Trophoblast cell (in vitro differentiated cells and primary cell): Measurements from ENCODE around the gene ULK4.
A peak's percentile ranks its signal among the peaks of the same experiment; 100 is the strongest.

Experiments
- DNase-seq, 2 donors: peaks; one replicate each; pipeline ENCODE4 v3.0.0-alpha.2; 2016
- H2AFZ ChIP-seq: 2 replicates; pipeline ENCODE4 v1.6.1; 2013; ENCODE audit warnings: low read length, moderate library complexity, mild to moderate bottlenecking; ENCODE audit not compliant: insufficient read depth, poor library complexity
- H2AK5ac ChIP-seq: 2 replicates; pipeline ENCODE4 v1.6.1; 2013; ENCODE audit warnings: mild to moderate bottlenecking, low read length
- H2BK120ac ChIP-seq: 2 replicates; pipeline ENCODE4 v1.6.1; 2013; ENCODE audit warnings: low read length, mild to moderate bottlenecking, moderate library complexity; ENCODE audit not compliant: insufficient read depth, poor library complexity
- H2BK12ac ChIP-seq: 2 replicates; pipeline ENCODE4 v1.6.1; 2013; ENCODE audit warnings: mild to moderate bottlenecking, low read length, moderate library complexity
- H2BK5ac ChIP-seq: 2 replicates; pipeline ENCODE4 v1.6.1; 2013; ENCODE audit warnings: low read length, low read depth, moderate library complexity, mild to moderate bottlenecking; ENCODE audit not compliant: poor library complexity
- H3K14ac ChIP-seq: 2 replicates; pipeline ENCODE4 v1.6.1; 2013; ENCODE audit warnings: mild to moderate bottlenecking, low read length
- H3K18ac ChIP-seq: 2 replicates; pipeline ENCODE4 v1.6.1; 2013; ENCODE audit warnings: mild to moderate bottlenecking, low read length
- H3K23ac ChIP-seq: 2 replicates; pipeline ENCODE4 v1.6.1; 2013; ENCODE audit warnings: low read length
- H3K27ac ChIP-seq: 2 replicates; pipeline ENCODE4 v1.5.1; 2013; ENCODE audit warnings: low read depth, mild to moderate bottlenecking, inconsistent platforms, low read length, moderate library complexity
- H3K27me3 ChIP-seq: 2 replicates; pipeline ENCODE4 v1.6.1; 2013; ENCODE audit warnings: inconsistent platforms, mild to moderate bottlenecking, low read length, moderate library complexity; ENCODE audit not compliant: insufficient read depth
- H3K36me3 ChIP-seq, 2 experiments: 1 replicate in 1 of 2; 2 replicates in 1 of 2; pipeline ENCODE4 v1.6.1; 2013; ENCODE audit warnings: low read length in 2 of 2, mild to moderate bottlenecking in 2 of 2, moderate library complexity in 1 of 2; ENCODE audit not compliant: insufficient read depth in 2 of 2, control insufficient read depth in 1 of 2
- H3K4ac ChIP-seq: 2 replicates; pipeline ENCODE4 v1.6.1; 2013; ENCODE audit warnings: low read depth, mild to moderate bottlenecking, low read length, moderate library complexity
- H3K4me1 ChIP-seq, 2 experiments: 1 replicate in 1 of 2; 2 replicates in 1 of 2; pipeline ENCODE4 v1.6.1; 2013; ENCODE audit warnings: low read length in 2 of 2, mild to moderate bottlenecking in 2 of 2, moderate library complexity in 1 of 2; ENCODE audit not compliant: insufficient read depth in 2 of 2, control insufficient read depth in 1 of 2
- H3K4me2 ChIP-seq: 2 replicates; pipeline ENCODE4 v1.6.1; 2013; ENCODE audit warnings: inconsistent platforms, mild to moderate bottlenecking, low read length, moderate library complexity
- H3K4me3 ChIP-seq: 2 replicates; pipeline ENCODE4 v1.5.1; 2013; ENCODE audit warnings: mild to moderate bottlenecking, low read depth, low read length, inconsistent platforms
- H3K79me1 ChIP-seq: one replicate; pipeline ENCODE4 v1.6.1; 2013; ENCODE audit warnings: low read length
- H3K79me2 ChIP-seq: 2 replicates; pipeline ENCODE4 v1.6.1; 2013; ENCODE audit warnings: low read length, mild to moderate bottlenecking; ENCODE audit not compliant: control insufficient read depth, insufficient read depth, poor library complexity
- H3K9ac ChIP-seq: 2 replicates; pipeline ENCODE4 v1.6.1; 2013; ENCODE audit warnings: mild to moderate bottlenecking, low read length
- H3K9me3 ChIP-seq: 2 replicates; pipeline ENCODE4 v1.6.1; 2013; ENCODE audit warnings: low read depth, mild to moderate bottlenecking, control low read depth, inconsistent platforms, low read length; ENCODE audit not compliant: insufficient read depth
- H4K12ac ChIP-seq: 2 replicates; pipeline ENCODE4 v1.6.1; 2013; ENCODE audit warnings: low read depth, mild to moderate bottlenecking, low read length, moderate library complexity
- H4K8ac ChIP-seq: 2 replicates; pipeline ENCODE4 v1.6.1; 2013; ENCODE audit warnings: low read depth, mild to moderate bottlenecking, low read length, moderate library complexity
- H4K91ac ChIP-seq: one replicate; pipeline ENCODE4 v1.6.1; 2013; ENCODE audit warnings: low read depth, mild to moderate bottlenecking, low read length, moderate library complexity
- WGBS: extraction: QIAGEN DNeasy Blood & Tissue Kit; methylation state at CpG from one replicate; pipeline ENCODE4 v1.1.7; 2013; ENCODE audit warnings: missing lambda C conversion rate; ENCODE audit not compliant: insufficient read length, insufficient coverage; ENCODE audit errors: extremely low coverage; 5-methylcytosine and 5-hydroxymethylcytosine counted together

Gene ULK4

DNA sequence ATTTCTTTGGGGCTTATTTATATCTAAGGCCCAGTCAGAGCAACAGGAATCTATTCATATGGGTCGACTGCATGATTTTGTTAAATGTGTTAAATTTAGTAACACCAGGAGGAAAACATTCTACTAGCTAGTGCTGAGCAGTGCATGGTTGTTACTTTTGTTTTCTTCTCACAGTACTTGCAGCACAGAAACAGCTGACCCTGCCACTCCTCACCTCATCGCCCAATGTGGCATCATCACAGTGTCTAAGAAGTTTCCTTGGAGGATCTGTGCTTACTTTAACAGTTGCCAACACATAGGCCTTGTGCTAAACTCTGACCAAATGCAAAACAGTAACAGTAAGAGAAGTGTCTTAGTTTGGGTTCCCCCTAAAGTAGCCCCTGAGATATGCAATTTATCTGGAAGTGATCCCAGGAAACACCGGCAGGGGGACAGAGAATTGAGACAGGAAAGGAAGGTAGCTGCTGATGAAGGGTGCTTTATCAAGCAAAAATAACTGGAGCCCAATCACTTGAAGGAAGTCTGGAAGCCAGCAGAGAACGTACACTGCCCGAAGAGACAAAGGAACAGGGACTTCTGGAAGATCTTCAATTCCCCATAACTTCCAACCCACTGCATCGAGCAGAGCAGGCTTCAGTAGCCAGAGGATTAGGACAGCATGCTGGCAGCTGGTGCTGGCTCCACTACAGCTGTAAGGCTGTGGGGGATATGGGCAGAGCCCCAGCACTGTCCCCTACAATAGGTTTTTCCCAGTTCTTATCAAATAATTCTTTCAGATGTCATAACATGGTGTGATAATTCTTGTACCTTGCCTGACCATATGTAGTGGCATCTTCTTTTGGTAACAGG, 36.0 kb upstream of the ULK4 start:
- no peak overlapping the region for H3K4me2 ChIP-seq
- no peak overlapping the region for H4K8ac ChIP-seq
- H2BK120ac ChIP-seq = no peak overlapping the region
- no peak overlapping the region for H2BK12ac ChIP-seq
- H3K4me3 ChIP-seq = no peak overlapping the region
- H3K9ac ChIP-seq = no peak overlapping the region
- H3K18ac ChIP-seq = no peak overlapping the region
- peak in 1 of 2 donors; percentile 20 for DNase-seq
- no peak overlapping the region for H3K4ac ChIP-seq
- H3K14ac ChIP-seq = no peak overlapping the region
- no peaks in the 10 kb centered on the region for H3K79me2 ChIP-seq
- no peak overlapping the region for H2AFZ ChIP-seq
- no peak overlapping the region for H2AK5ac ChIP-seq
- no peak overlapping the region for H3K27ac ChIP-seq
- H3K9me3 ChIP-seq = no peaks in the 10 kb centered on the region
- H2BK5ac ChIP-seq = no peak overlapping the region
- no CpG with 5 or more reads among the region's 6 CpGs for WGBS
- H3K4me1 ChIP-seq = no peaks in the 10 kb centered on the region
- no peaks in the 10 kb centered on the region for H3K36me3 ChIP-seq
- no peak overlapping the region for H3K23ac ChIP-seq
- no peaks in the 10 kb centered on the region for H3K27me3 ChIP-seq
- H4K12ac ChIP-seq = no peak overlapping the region
- H3K79me1 ChIP-seq = no peaks in the 10 kb centered on the region
- H4K91ac ChIP-seq = no peak overlapping the region

DNA sequence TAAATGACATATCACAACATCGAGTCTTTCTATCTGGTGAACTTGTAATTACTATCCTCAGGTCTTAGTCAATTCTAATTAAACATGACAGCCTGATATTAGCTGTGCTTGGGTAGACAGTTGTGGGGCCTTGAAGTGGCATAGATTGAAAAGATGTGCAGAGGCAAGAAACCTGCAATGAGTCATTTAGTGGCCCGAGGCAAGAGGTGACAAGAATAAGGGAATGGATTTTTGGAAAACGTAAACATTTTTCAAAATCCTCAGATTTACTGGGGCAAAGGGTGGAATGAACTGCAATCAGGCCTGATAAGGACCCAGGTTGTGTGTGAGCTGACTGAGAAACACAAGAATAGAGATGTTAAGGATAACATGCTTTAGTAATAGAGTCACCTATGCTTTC, 29.5 kb upstream of the ULK4 start:
- H4K91ac ChIP-seq = no peak overlapping the region
- no peak overlapping the region for H2BK120ac ChIP-seq
- no peak overlapping the region for H2AFZ ChIP-seq
- peaks cover 0 to 6% of the 10 kb centered on the region in 2 experiments for H3K4me1 ChIP-seq
- H2BK12ac ChIP-seq = no peak overlapping the region
- no peak overlapping the region for H4K12ac ChIP-seq
- H3K79me1 ChIP-seq = peaks cover 10% of the 10 kb centered on the region
- H2BK5ac ChIP-seq = no peak overlapping the region
- no peak overlapping the region for H3K18ac ChIP-seq
- no peaks in the 10 kb centered on the region for H3K27me3 ChIP-seq
- H3K14ac ChIP-seq = no peak overlapping the region
- no peak overlapping the region for H2AK5ac ChIP-seq
- no peak overlapping the region for H3K27ac ChIP-seq
- no peak overlapping the region for H3K23ac ChIP-seq
- H3K79me2 ChIP-seq = no peaks in the 10 kb centered on the region
- no peaks in the 10 kb centered on the region for H3K9me3 ChIP-seq
- WGBS = no CpG with 5 or more reads among the region's 3 CpGs
- H3K9ac ChIP-seq = no peak overlapping the region
- no peaks in the 10 kb centered on the region for H3K36me3 ChIP-seq
- peak; percentile 93 to 100 for DNase-seq
- H3K4me2 ChIP-seq = no peak overlapping the region
- H3K4ac ChIP-seq = no peak overlapping the region
- H3K4me3 ChIP-seq = no peak overlapping the region
- no peak overlapping the region for H4K8ac ChIP-seq

- Histone ChIP-seq H2AK5ac (peak overlapping the region; percentile 66), H3K4me1 (peaks cover 0 to 6% of the 10 kb centered on the region in 2 experiments), H3K79me2 (no peaks in the 10 kb centered on the region), H2BK120ac (no peak overlapping the region), H2BK12ac (peak overlapping the region; percentile 85), H3K23ac (no peak overlapping the region), H3K4ac (no peak overlapping the region), H3K14ac (no peak overlapping the region), H4K8ac (no peak overlapping the region), H3K9me3 (no peaks in the 10 kb centered on the region), H2BK5ac (no peak overlapping the region), H3K4me2 (no peak overlapping the region), H2AFZ (no peak overlapping the region), H3K27me3 (no peaks in the 10 kb centered on the region), H3K9ac (no peak overlapping the region), H3K27ac (no peak overlapping the region), H3K36me3 (no peaks in the 10 kb centered on the region), H3K18ac (no peak overlapping the region), H4K12ac (no peak overlapping the region), H3K4me3 (no peak overlapping the region), H3K79me1 (peaks cover 10% of the 10 kb centered on the region), H4K91ac (peak overlapping the region; percentile 41)
- DNase-seq = peak in 1 of 2 donors; percentile 52
- WGBS = no CpG with 5 or more reads among the region's 3 CpGs
Observed at GRCh38 chr3:41989518-41989917, 27.6 kb upstream of the ULK4 start.

- H3K36me3 ChIP-seq = no peaks in the 10 kb centered on the region
- peak overlapping the region; percentile 48 for H2AFZ ChIP-seq
- no peak overlapping the region for H2AK5ac ChIP-seq
- no peak overlapping the region for H4K8ac ChIP-seq
- no peak overlapping the region for H3K27ac ChIP-seq
- no peak overlapping the region for H3K9ac ChIP-seq
- no peak overlapping the region for H2BK12ac ChIP-seq
- no peak overlapping the region for H4K12ac ChIP-seq
- no peaks in the 10 kb centered on the region for H3K79me2 ChIP-seq
- no peak overlapping the region for H3K18ac ChIP-seq
- H3K14ac ChIP-seq = no peak overlapping the region
- H4K91ac ChIP-seq = peak overlapping the region; percentile 56
- no peak overlapping the region for H3K23ac ChIP-seq
- H3K4me1 ChIP-seq = peaks cover 0 to 5% of the 10 kb centered on the region in 2 experiments
- H3K4me2 ChIP-seq = no peak overlapping the region
- DNase-seq = no peak
- WGBS = 100% methylated on average over 1 of the region's 5 CpGs
- peaks cover 2% of the 10 kb centered on the region for H3K9me3 ChIP-seq
- H3K27me3 ChIP-seq = no peaks in the 10 kb centered on the region
- H3K4me3 ChIP-seq = no peak overlapping the region
- H2BK120ac ChIP-seq = no peak overlapping the region
- H2BK5ac ChIP-seq = no peak overlapping the region
- peaks cover 9% of the 10 kb centered on the region for H3K79me1 ChIP-seq
- H3K4ac ChIP-seq = no peak overlapping the region
Observed at GRCh38 chr3:41987627-41988026, 25.7 kb upstream of the ULK4 start.
